Hepatocyte (in vitro differentiated cells): ENCODE data around the gene SSR2. TPM values are rescaled to one million over a fixed set of nuclear protein-coding genes. Genes with fewer than 3 reads are reported as not detected.

ENCODE experiments used
- DNase-seq: peaks from one replicate; pipeline ENCODE4 v3.0.0-alpha.2; 2016; ENCODE audit warnings: low spot score
- H2AFZ ChIP-seq: fragments of 200-600 bp; sonication (generic); 2 replicates; pipeline ENCODE4 v1.6.0; 2016; ENCODE audit warnings: antibody characterized with exemption, mild to moderate bottlenecking
- H3K27ac ChIP-seq: fragments of 200-600 bp; sonication (generic); 2 replicates; pipeline ENCODE4 v1.5.1; 2016; ENCODE audit warnings: mild to moderate bottlenecking
- H3K27me3 ChIP-seq: fragments of 200-600 bp; sonication (generic); 2 replicates; pipeline ENCODE4 v1.6.1; 2016
- H3K36me3 ChIP-seq: fragments of 200-600 bp; sonication (generic); replicated peaks from 2 replicates; pipeline ENCODE4 v1.5.1; 2016; ENCODE audit warnings: low read depth; ENCODE audit not compliant: insufficient read depth
- H3K4me1 ChIP-seq: fragments of 200-600 bp; sonication (generic); 2 replicates; pipeline ENCODE4 v1.5.1; 2016; ENCODE audit warnings: mild to moderate bottlenecking, moderate library complexity; ENCODE audit not compliant: insufficient read depth
- H3K4me2 ChIP-seq: fragments of 200-600 bp; sonication (generic); 2 replicates; pipeline ENCODE4 v1.6.0; 2016
- H3K4me3 ChIP-seq: fragments of 200-600 bp; sonication (generic); 2 replicates; pipeline ENCODE4 v1.5.1; 2016; ENCODE audit warnings: mild to moderate bottlenecking
- H3K79me2 ChIP-seq: fragments of 200-600 bp; sonication (generic); 2 replicates; pipeline ENCODE4 v1.6.0; 2017; ENCODE audit warnings: mild to moderate bottlenecking
- H3K9me2 ChIP-seq: fragments of 200-600 bp; sonication (generic); replicated peaks from 2 replicates; pipeline ENCODE4 v1.6.0; 2017; ENCODE audit warnings: mild to moderate bottlenecking; ENCODE audit not compliant: insufficient read depth
- H3K9me3 ChIP-seq: fragments of 200-600 bp; sonication (generic); 2 replicates; pipeline ENCODE4 v1.5.1; 2016; ENCODE audit warnings: low read depth, mild to moderate bottlenecking
- H4K20me1 ChIP-seq: fragments of 200-600 bp; sonication (generic); 2 replicates; pipeline ENCODE4 v1.6.0; 2016; ENCODE audit warnings: mild to moderate bottlenecking; ENCODE audit not compliant: insufficient read depth, poor library complexity, severe bottlenecking
- CTCF ChIP-seq: fragments of 200-600 bp; sonication (generic); IDR thresholded peaks from 2 replicates; pipeline ENCODE4 v1.5.1; 2016; ENCODE audit warnings: antibody characterized with exemption, mild to moderate bottlenecking; ENCODE audit not compliant: poor library complexity
- EZH2 ChIP-seq: fragments of 200-600 bp; sonication (generic); IDR thresholded peaks from 2 replicates; pipeline ENCODE4 v1.6.1; 2016; ENCODE audit warnings: antibody characterized with exemption, mild to moderate bottlenecking, borderline replicate concordance
- EZH2phosphoT487 ChIP-seq: fragments of 200-600 bp; sonication (generic); IDR thresholded peaks from one replicate; pipeline ENCODE4 v1.6.1; 2018; ENCODE audit warnings: antibody characterized with exemption, mild to moderate bottlenecking, low read depth, moderate library complexity; ENCODE audit not compliant: unreplicated experiment, severe bottlenecking
- WGBS: methylation state at CpG from one replicate; pipeline ENCODE4 v1.1.6; 2016; ENCODE audit warnings: low lambda C conversion rate; ENCODE audit errors: missing lambda C conversion rate; 5-methylcytosine and 5-hydroxymethylcytosine counted together
- polyA plus RNA-seq: library from polyadenylated mRNA; unstranded; fragments of >200 nt; fragmentation: Nextera tagmentation; extraction: Ambion mirVana; gene quantifications from 2 replicates; pipeline ENCODE4 v1.2.1, GENCODE V29; 2016
- total RNA-seq: library from RNA; depleted of rRNA; stranded (reverse); fragments of >200 nt; gene quantifications from 2 replicates; pipeline ENCODE4 v1.2.3, GENCODE V29; 2014

Gene SSR2
- total and polyA plus RNA-seq, 2 experiments from 2014 or later, result 326 to 393 TPM

- WGBS, result 89% methylated on average over 4 of the region's 4 CpGs
- H3K36me3 ChIP-seq, result no peaks in the 10 kb centered on the region
- no peak overlapping the region for H3K27ac ChIP-seq
- no peaks in the 10 kb centered on the region for H3K4me1 ChIP-seq
- H3K4me3 ChIP-seq, result no peak overlapping the region
- H3K27me3 ChIP-seq, result no peaks in the 10 kb centered on the region
- no peaks in the 10 kb centered on the region for H3K9me2 ChIP-seq
- H3K79me2 ChIP-seq, result no peaks in the 10 kb centered on the region
- no peaks in the 10 kb centered on the region for H3K9me3 ChIP-seq
- H4K20me1 ChIP-seq, result no peaks in the 10 kb centered on the region
- no peak overlapping the region for H3K4me2 ChIP-seq
- no peak for TF ChIP-seq EZH2
- TF ChIP-seq CTCF, result no peak
- TF ChIP-seq EZH2phosphoT487, result no peak
- no peak overlapping the region for H2AFZ ChIP-seq
- DNase-seq, result no peak
Observed at GRCh38 chr1:156004843-156005584, 15.7 kb downstream of the SSR2 start.

- 64% methylated on average over 2 of the region's 2 CpGs for WGBS
- no peak overlapping the region for H2AFZ ChIP-seq
- H3K27ac ChIP-seq, result no peak overlapping the region
- no peak for TF ChIP-seq CTCF
- no peak for TF ChIP-seq EZH2phosphoT487
- no peak for TF ChIP-seq EZH2
- H3K27me3 ChIP-seq, result no peaks in the 10 kb centered on the region
- H3K36me3 ChIP-seq, result no peaks in the 10 kb centered on the region
- H3K4me2 ChIP-seq, result peak overlapping the region; percentile 44
- H3K9me2 ChIP-seq, result no peaks in the 10 kb centered on the region
- no peaks in the 10 kb centered on the region for H3K9me3 ChIP-seq
- no peaks in the 10 kb centered on the region for H4K20me1 ChIP-seq
- no peak for DNase-seq
- H3K79me2 ChIP-seq, result no peaks in the 10 kb centered on the region
- no peaks in the 10 kb centered on the region for H3K4me1 ChIP-seq
- H3K4me3 ChIP-seq, result no peak overlapping the region
Observed at GRCh38 chr1:156003923-156004188, 16.9 kb downstream of the SSR2 start.

- Histone ChIP-seq H2AFZ (no peak overlapping the region), H3K9me3 (no peaks in the 10 kb centered on the region), H4K20me1 (no peaks in the 10 kb centered on the region), H3K4me3 (no peak overlapping the region), H3K79me2 (no peaks in the 10 kb centered on the region), H3K4me1 (no peaks in the 10 kb centered on the region), H3K4me2 (no peak overlapping the region), H3K9me2 (no peaks in the 10 kb centered on the region), H3K36me3 (no peaks in the 10 kb centered on the region), H3K27ac (no peak overlapping the region), H3K27me3 (no peaks in the 10 kb centered on the region)
- 55% methylated on average over 3 of the region's 3 CpGs for WGBS
- TF ChIP-seq CTCF (no peak), EZH2phosphoT487 (no peak), EZH2 (no peak)
- no peak for DNase-seq
Observed at GRCh38 chr1:156002188-156002911, 18.4 kb downstream of the SSR2 start.
